Adrenal gland (tissue), 19 donors: ENCODE results near the gene PFKM. TPM values are rescaled to one million over a fixed set of nuclear protein-coding genes. Genes with fewer than 3 reads are reported as not detected.

ENCODE experiments used
- DNase-seq, 7 donors: peaks; one replicate each; pipeline ENCODE4 v3.0.0-alpha.2; 2019 to 2020
- H3K27ac ChIP-seq, 5 donors: fragments of 200-600 bp; sonication (generic) in 4 of 5; 1 replicate in 3 of 5; 2 replicates in 2 of 5; pipeline versions ENCODE4 v1.5.1 to v1.8.0; 2016 to 2020; ENCODE audit warnings: mild to moderate bottlenecking in 1 of 5
- H3K27me3 ChIP-seq: fragments of 200-600 bp; 2 replicates; pipeline ENCODE4 v1.8.0; 2021
- H3K36me3 ChIP-seq, 2 donors: fragments of 200-600 bp; replicated peaks in 1 of 2; 1 replicate in 1 of 2; 2 replicates in 1 of 2; pipeline versions ENCODE4 v1.5.1 to v1.8.0; 2018 to 2022
- H3K4me1 ChIP-seq, 2 donors: fragments of 200-600 bp; replicated peaks in 1 of 2; 1 replicate in 1 of 2; 2 replicates in 1 of 2; pipeline versions ENCODE4 v1.5.1 to v1.8.0; 2018 to 2021
- H3K4me3 ChIP-seq, 4 donors: fragments of 200-600 bp; sonication (generic) in 3 of 4; one replicate each; pipeline ENCODE4 v1.5.1; 2016 to 2018
- H3K9me3 ChIP-seq, 3 donors: fragments of 200-600 bp; sonication (generic) in 1 of 3; replicated peaks in 1 of 3; 1 replicate in 2 of 3; 2 replicates in 1 of 3; pipeline versions ENCODE4 v1.5.1 to v1.8.0; 2016 to 2021
- CTCF ChIP-seq, 6 experiments: fragments of 450-650 bp in 4 of 6; fragments of 200-600 bp in 2 of 6; sonication (generic) in 1 of 6; IDR thresholded peaks; 1 replicate in 5 of 6; 2 replicates in 1 of 6; pipeline versions ENCODE4 v1.5.1 to v1.8.0; 2016 to 2021; ENCODE audit warnings: antibody characterized with exemption in 6 of 6, mild to moderate bottlenecking in 2 of 6, moderate library complexity in 1 of 6
- POLR2A ChIP-seq, 2 donors: fragments of 450-650 bp; IDR thresholded peaks; one replicate each; pipeline ENCODE4 v1.6.1; 2017; ENCODE audit warnings: antibody characterized with exemption in 2 of 2, mild to moderate bottlenecking in 2 of 2, moderate library complexity in 1 of 2
- WGBS, 4 donors: extraction: QIAGEN DNeasy Blood & Tissue Kit in 2 of 4; methylation state at CpG; one replicate each; pipeline versions ENCODE4 v1.1.5 to v1.1.7; 2013 to 2017; 5-methylcytosine and 5-hydroxymethylcytosine counted together
- intact Hi-C, 2 donors: fragments of 100-400 bp; cut with DNase I; formaldehyde crosslinking; loops; one replicate each; pipeline versions ENCODE4 v1.14.1 to v1.15.0; 2022 to 2023
- long read RNA-seq, 10 donors: library from polyadenylated mRNA in 3 of 10; unstranded in 2 of 10; stranded (forward) in 1 of 10; transcript quantifications; one replicate each; pipeline ENCODE4 v2.0.0 and lab custom pipeline, GENCODE V29; 2021 to 2026
- polyA plus RNA-seq, 3 donors: library from polyadenylated mRNA; stranded (reverse); fragments of 200-250 nt in 2 of 3; fragments of 350-450 nt in 1 of 3; fragmentation: Illumina TruSeq in 1 of 3; extraction: RNeasy Lipid Tissue Mini Kit (QIAGEN cat#74804) in 1 of 3; gene quantifications; one replicate each; pipeline ENCODE4 v1.2.3, GENCODE V29; 2013 to 2014
- total RNA-seq, 9 donors: library from RNA; depleted of rRNA in 4 of 9; stranded (reverse); fragments of >200 nt in 4 of 9; fragments of 120-200 nt in 1 of 9; fragmentation: NEBNext Ultra II Directional in 1 of 9; extraction: Animal tissue kit (Norgen Biotek cat#: 25700) in 1 of 9; gene quantifications; one replicate each; pipeline versions ENCODE4 v1.1.0 to v1.2.4, GENCODE V29; 2013 to 2023
- donor health status: healthy with polysubstance abuse.
- donor health status: Bipolar disorder and iron deficiency.
- donor health status: DM: yes; HTN: yes; CAD: no.
- donor health status: DM: no; HTN: no; CAD: no.
- donor health status: DM: no; HTN: no; CAD: no.
- donor health status: DM: yes; HTN: yes; CAD: no.

Gene PFKM
- total RNA-seq (100 to 1,000 TPM in 7 of 9 donors, 10 to 100 TPM in 2; 94.3 to 183 (median 119) TPM), polyA plus RNA-seq (10 to 100 TPM; 44.4 to 93.7 (median 67.4) TPM)
- long read RNA-seq, donor 1, transcript PFKM-203 (23 exons, 3,224 nt) = major isoform, 7 of 18 reads
- long read RNA-seq, donor 1, partial matches to known transcripts = 10 of 18 reads
- long read RNA-seq, donor 1, other reads (novel, unspliced or antisense) = 0 of 18 reads
- long read RNA-seq, donor 2, partial matches to known transcripts = 15 of 20 reads
- long read RNA-seq, donor 2, other reads (novel, unspliced or antisense) = 0 of 20 reads
- long read RNA-seq, donor 3, partial matches to known transcripts = 6 of 10 reads
- long read RNA-seq, donor 3, other reads (novel, unspliced or antisense) = 0 of 10 reads
- long read RNA-seq, donor 4, transcript PFKM-203 (23 exons, 3,224 nt) = major isoform, 27 of 41 reads
- long read RNA-seq, donor 4, partial matches to known transcripts = 10 of 41 reads
- long read RNA-seq, donor 4, other reads (novel, unspliced or antisense) = 4 of 41 reads
- long read RNA-seq, donor 5, transcript PFKM-203 (23 exons, 3,224 nt) = major isoform, 219 of 302 reads
- long read RNA-seq, donor 5, transcript PFKM-202 (25 exons, 3,226 nt) = minor isoform, 5 of 302 reads
- long read RNA-seq, donor 5, partial matches to known transcripts = 17 of 302 reads
- long read RNA-seq, donor 5, other reads (novel, unspliced or antisense) = 55 of 302 reads
- long read RNA-seq, donor 6, transcript PFKM-203 (23 exons, 3,224 nt) = major isoform, 23 of 56 reads
- long read RNA-seq, donor 6, partial matches to known transcripts = 14 of 56 reads
- long read RNA-seq, donor 6, other reads (novel, unspliced or antisense) = 16 of 56 reads
- long read RNA-seq, donor 7, partial matches to known transcripts = 8 of 12 reads
- long read RNA-seq, donor 7, other reads (novel, unspliced or antisense) = 0 of 12 reads
- long read RNA-seq, donor 8, transcript PFKM-203 (23 exons, 3,224 nt) = major isoform, 13 of 20 reads
- long read RNA-seq, donor 8, partial matches to known transcripts = 5 of 20 reads
- long read RNA-seq, donor 8, other reads (novel, unspliced or antisense) = 0 of 20 reads
- long read RNA-seq, donor 9, transcript PFKM-203 (23 exons, 3,224 nt) = major isoform, 11 of 21 reads
- long read RNA-seq, donor 9, partial matches to known transcripts = 7 of 21 reads
- long read RNA-seq, donor 9, other reads (novel, unspliced or antisense) = 0 of 21 reads
- long read RNA-seq, donor 10 = 0 reads

GRCh38 chr12:48119078-48119833, at the start of gene PFKM:
TSS of gene PFKM (plus strand) at chr12:48119364. CDS start at chr12:48122775, 3,411 bp downstream.
- WGBS, 4 donors = 0 to 1% (median 1%) methylated on average over 20 of the region's 20 CpGs
- Histone ChIP-seq H3K4me3 (peak within 1 kb of the TSS in 3 of 4 donors; percentile 64 to 85 (median 80)), H3K9me3 (no peaks in the 10 kb centered on the region), H3K27ac (peak within 1 kb of the TSS; percentile 36 to 81 (median 49)), H3K27me3 (no peaks in the 10 kb centered on the region), H3K36me3 (peaks cover 0 to 17% of the 10 kb centered on the region in 2 donors), H3K4me1 (peaks cover 0 to 23% of the 10 kb centered on the region in 2 donors)
- TF ChIP-seq CTCF (IDR thresholded peaks at IDR 0.05) = no peak
- TF ChIP-seq POLR2A (IDR thresholded peaks at IDR 0.05) = peak; percentile 17 to 49
- peak; percentile 87 to 95 (median 93) for DNase-seq
- intact Hi-C loops = no loop called here

- peaks cover 0 to 52% of the 10 kb centered on the region in 2 donors for H3K36me3 ChIP-seq
- intact Hi-C loops = no loop called here
- 88 to 100% (median 96%) methylated on average over 1 of the region's 1 CpG for WGBS, 4 donors
- H3K4me3 ChIP-seq = no peak overlapping the region
- no peak for TF ChIP-seq CTCF (IDR thresholded peaks at IDR 0.05)
- TF ChIP-seq POLR2A (IDR thresholded peaks at IDR 0.05) = no peak
- H3K27ac ChIP-seq = no peak overlapping the region
- H3K27me3 ChIP-seq = no peaks in the 10 kb centered on the region
- no peaks in the 10 kb centered on the region for H3K4me1 ChIP-seq
- DNase-seq = no peak
- no peaks in the 10 kb centered on the region for H3K9me3 ChIP-seq
Observed at GRCh38 chr12:48070033-48070432, 49.1 kb upstream of the PFKM start.

GRCh38 chr12:48070731-48071130, 48.4 kb upstream of the PFKM start:
- H3K4me1 ChIP-seq = no peaks in the 10 kb centered on the region
- H3K27me3 ChIP-seq = no peaks in the 10 kb centered on the region
- H3K9me3 ChIP-seq = no peaks in the 10 kb centered on the region
- TF ChIP-seq POLR2A (IDR thresholded peaks at IDR 0.05) (no peak), CTCF (IDR thresholded peaks at IDR 0.05) (no peak)
- intact Hi-C loops = no loop called here
- 94 to 99% (median 97%) methylated on average over 4 of the region's 4 CpGs for WGBS, 4 donors
- H3K27ac ChIP-seq = no peak overlapping the region
- H3K4me3 ChIP-seq = no peak overlapping the region
- H3K36me3 ChIP-seq = peaks cover 0 to 46% of the 10 kb centered on the region in 2 donors
- DNase-seq = no peak
